ENCODE results near the gene RALBP1. TPM values are rescaled to one million over a fixed set of nuclear protein-coding genes. Genes with fewer than 3 reads are reported as not detected.

RALBP1 gene
- polyA plus RNA-seq, 1 donor (not counting 4 experiments of a cell fraction or from before 2014, with no cell fraction given), result 47.6 TPM

DNA sequence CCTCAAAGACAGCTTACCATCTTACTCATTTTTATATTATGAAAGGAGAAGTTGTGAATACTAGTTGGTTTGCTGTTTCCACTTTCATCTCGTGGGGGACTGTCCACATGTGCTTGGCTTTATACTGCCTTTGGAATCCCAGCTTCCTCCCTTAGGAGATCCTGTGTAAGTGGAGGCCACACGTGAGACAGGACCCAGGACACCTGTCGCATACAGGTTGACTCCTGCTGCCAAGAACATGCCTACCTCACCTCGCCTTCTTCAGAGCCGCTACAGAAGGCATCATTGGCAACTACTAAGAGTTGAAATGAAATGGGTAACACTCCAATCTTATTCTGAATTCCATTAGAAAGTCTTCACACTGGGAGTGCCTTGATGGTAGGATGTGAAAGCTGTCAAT lies 69.7 kb downstream of the RALBP1 start:
- Histone ChIP-seq H3K27ac (ENCODE audit: control insufficient read depth, insufficient read depth, low read length) (no peak overlapping the region), H3K9me3 (ENCODE audit: control insufficient read depth, low read depth, low read length) (no peaks in the 10 kb centered on the region), H3K36me3 (ENCODE audit: control insufficient read depth in 2 of 2, extremely low read depth in 1 of 2, insufficient read depth in 2 of 2, low read length in 2 of 2) (peaks cover 32 to 37% of the 10 kb centered on the region in 2 experiments), H3K4me2 (ENCODE audit: control insufficient read depth, extremely low read depth, insufficient read depth, low read depth, low read length) (no peak overlapping the region), H3K9me1 (ENCODE audit: control insufficient read depth, extremely low read depth, insufficient read depth, low read length) (no peaks in the 10 kb centered on the region), H3K27me3 (ENCODE audit: control insufficient read depth, extremely low read depth, insufficient read depth, low read length) (no peaks in the 10 kb centered on the region), H3K79me2 (ENCODE audit: control insufficient read depth, insufficient read depth, low read length) (peaks cover 10% of the 10 kb centered on the region), H3K9ac (ENCODE audit: control insufficient read depth, extremely low read depth, insufficient read depth, low read length) (no peak overlapping the region), H3K4me3 (ENCODE audit: control insufficient read depth in 2 of 3, extremely low read depth in 1 of 3, insufficient read depth in 2 of 3, low read depth in 1 of 3, low read length in 3 of 3) (no peak overlapping the region), H3K4me1 (ENCODE audit: control insufficient read depth, extremely low read depth, insufficient read depth, low read length) (peaks cover 5% of the 10 kb centered on the region), H2AFZ (ENCODE audit: control insufficient read depth, low read length) (no peak overlapping the region), H4K20me1 (ENCODE audit: control insufficient read depth, extremely low read depth, insufficient read depth, low read length) (no peaks in the 10 kb centered on the region)
- dilution Hi-C loops (cut with MboI; ENCODE audit: extremely low pct_ligation_motif_present, low sequenced_read_pairs), result no loop called here
- TF ChIP-seq, protein P1, sequence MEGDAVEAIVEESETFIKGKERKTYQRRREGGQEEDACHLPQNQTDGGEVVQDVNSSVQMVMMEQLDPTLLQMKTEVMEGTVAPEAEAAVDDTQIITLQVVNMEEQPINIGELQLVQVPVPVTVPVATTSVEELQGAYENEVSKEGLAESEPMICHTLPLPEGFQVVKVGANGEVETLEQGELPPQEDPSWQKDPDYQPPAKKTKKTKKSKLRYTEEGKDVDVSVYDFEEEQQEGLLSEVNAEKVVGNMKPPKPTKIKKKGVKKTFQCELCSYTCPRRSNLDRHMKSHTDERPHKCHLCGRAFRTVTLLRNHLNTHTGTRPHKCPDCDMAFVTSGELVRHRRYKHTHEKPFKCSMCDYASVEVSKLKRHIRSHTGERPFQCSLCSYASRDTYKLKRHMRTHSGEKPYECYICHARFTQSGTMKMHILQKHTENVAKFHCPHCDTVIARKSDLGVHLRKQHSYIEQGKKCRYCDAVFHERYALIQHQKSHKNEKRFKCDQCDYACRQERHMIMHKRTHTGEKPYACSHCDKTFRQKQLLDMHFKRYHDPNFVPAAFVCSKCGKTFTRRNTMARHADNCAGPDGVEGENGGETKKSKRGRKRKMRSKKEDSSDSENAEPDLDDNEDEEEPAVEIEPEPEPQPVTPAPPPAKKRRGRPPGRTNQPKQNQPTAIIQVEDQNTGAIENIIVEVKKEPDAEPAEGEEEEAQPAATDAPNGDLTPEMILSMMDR (optimal IDR thresholded peaks at IDR 0.05 in 1 of 3, IDR thresholded peaks at IDR 0.05 in 1 of 3, conservative IDR thresholded peaks at IDR 0.05 in 1 of 3; ENCODE audit: extremely low read depth in 1 of 3, insufficient read depth in 2 of 3, low read length in 3 of 3), result no peak
- TF ChIP-seq EZH2 (IDR thresholded peaks at IDR 0.05; ENCODE audit: low read length), result no peak
- no peak for FAIRE-seq
- no peak for DNase-seq (ENCODE audit: low read depth, low spot score)

DNA sequence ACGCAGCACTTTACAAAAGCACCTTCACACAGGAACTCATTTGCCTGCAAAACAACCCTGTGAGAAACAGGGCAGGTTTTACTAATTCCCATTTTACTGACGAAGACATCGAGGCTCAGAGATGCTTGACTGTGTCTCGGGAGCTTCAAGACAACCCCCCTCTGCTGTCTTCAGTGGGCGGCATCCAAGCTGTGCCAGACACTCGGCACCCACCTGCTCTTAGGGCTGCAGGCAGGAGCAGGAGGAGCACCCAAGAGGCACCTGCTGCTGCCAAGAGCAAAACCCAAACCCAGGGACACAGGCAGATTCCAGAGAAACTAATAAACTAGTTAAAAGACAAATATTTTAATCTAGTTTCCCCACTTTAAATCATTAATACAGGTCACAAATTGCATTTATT lies 71.2 kb downstream of the RALBP1 start:
- Histone ChIP-seq H3K36me3 (ENCODE audit: control insufficient read depth in 2 of 2, extremely low read depth in 1 of 2, insufficient read depth in 2 of 2, low read length in 2 of 2) (peaks cover 40 to 47% of the 10 kb centered on the region in 2 experiments), H4K20me1 (ENCODE audit: control insufficient read depth, extremely low read depth, insufficient read depth, low read length) (peaks cover 12% of the 10 kb centered on the region), H3K27me3 (ENCODE audit: control insufficient read depth, extremely low read depth, insufficient read depth, low read length) (no peaks in the 10 kb centered on the region), H3K27ac (ENCODE audit: control insufficient read depth, insufficient read depth, low read length) (no peak overlapping the region), H3K79me2 (ENCODE audit: control insufficient read depth, insufficient read depth, low read length) (peaks cover 22% of the 10 kb centered on the region), H2AFZ (ENCODE audit: control insufficient read depth, low read length) (no peak overlapping the region), H3K9me3 (ENCODE audit: control insufficient read depth, low read depth, low read length) (no peaks in the 10 kb centered on the region), H3K4me2 (ENCODE audit: control insufficient read depth, extremely low read depth, insufficient read depth, low read depth, low read length) (no peak overlapping the region), H3K9me1 (ENCODE audit: control insufficient read depth, extremely low read depth, insufficient read depth, low read length) (no peaks in the 10 kb centered on the region), H3K4me3 (ENCODE audit: control insufficient read depth in 2 of 3, extremely low read depth in 1 of 3, insufficient read depth in 2 of 3, low read depth in 1 of 3, low read length in 3 of 3) (no peak overlapping the region), H3K4me1 (ENCODE audit: control insufficient read depth, extremely low read depth, insufficient read depth, low read length) (no peaks in the 10 kb centered on the region), H3K9ac (ENCODE audit: control insufficient read depth, extremely low read depth, insufficient read depth, low read length) (no peak overlapping the region)
- dilution Hi-C loops (cut with MboI; ENCODE audit: extremely low pct_ligation_motif_present, low sequenced_read_pairs), result no loop called here
- DNase-seq (ENCODE audit: low read depth, low spot score) (no peak), FAIRE-seq (no peak)
- no peak for TF ChIP-seq EZH2 (IDR thresholded peaks at IDR 0.05; ENCODE audit: low read length)
- TF ChIP-seq, protein P1 (optimal IDR thresholded peaks at IDR 0.05 in 1 of 3, IDR thresholded peaks at IDR 0.05 in 1 of 3, conservative IDR thresholded peaks at IDR 0.05 in 1 of 3; ENCODE audit: extremely low read depth in 1 of 3, insufficient read depth in 2 of 3, low read length in 3 of 3), result no peak
